ENCODE data around the gene ZSCAN9.

GRCh38 chr6:28215425-28215824, 9.7 kb upstream of the ZSCAN9 start:
- TF ChIP-seq CTCF (IDR thresholded peaks at IDR 0.05; ENCODE audit: borderline replicate concordance, extremely low read depth, low read length, poor library complexity, severe bottlenecking): no peak
- no peak for TF ChIP-seq EZH2 (IDR thresholded peaks at IDR 0.05; ENCODE audit: borderline replicate concordance, low read depth, low read length, severe bottlenecking)

Data from DND-41 (cell line).